Suprapubic skin (tissue), 4 donors: ENCODE results near the gene NEMF.

Experiments
- CTCF ChIP-seq, 2 donors: fragments of 200-600 bp in 1 of 2; fragments of 450-650 bp in 1 of 2; sonication (generic) in 1 of 2; IDR thresholded peaks; one replicate each; pipeline ENCODE4 v1.5.1; 2016 to 2019; ENCODE audit warnings: antibody characterized with exemption in 2 of 2, mild to moderate bottlenecking in 1 of 2, moderate library complexity in 1 of 2
- EP300 ChIP-seq: sonication (generic); formaldehyde crosslinking; IDR thresholded peaks from one replicate; pipeline ENCODE4 v1.6.1; 2017; ENCODE audit warnings: antibody characterized with exemption
- POLR2A ChIP-seq, 2 donors: fragments of 450-650 bp; IDR thresholded peaks; one replicate each; pipeline ENCODE4 v1.6.1; 2017; ENCODE audit warnings: antibody characterized with exemption in 2 of 2, mild to moderate bottlenecking in 2 of 2, moderate library complexity in 2 of 2
- POLR2AphosphoS5 ChIP-seq, 3 donors: sonication (generic); formaldehyde crosslinking; IDR thresholded peaks; one replicate each; pipeline ENCODE4 v1.6.1; 2017; ENCODE audit warnings: antibody characterized with exemption in 3 of 3

GRCh38 chr14:49868720-49869114 is 16.1 kb upstream of the NEMF start:
- TF ChIP-seq POLR2AphosphoS5 (IDR thresholded peaks at IDR 0.05) (no peak), CTCF (IDR thresholded peaks at IDR 0.05) (no peak), EP300 (no peak), POLR2A (IDR thresholded peaks at IDR 0.05) (no peak)
